ENCODE measurements around the gene TMEM200A. TPM values are rescaled to one million over a fixed set of nuclear protein-coding genes. Genes with fewer than 3 reads are reported as not detected.

The TMEM200A gene
- 0.01 to 0.08 TPM (median 0.05 TPM) in 5 replicates for total RNA-seq (2022; extraction: Qiagen RNA extraction)

DNA sequence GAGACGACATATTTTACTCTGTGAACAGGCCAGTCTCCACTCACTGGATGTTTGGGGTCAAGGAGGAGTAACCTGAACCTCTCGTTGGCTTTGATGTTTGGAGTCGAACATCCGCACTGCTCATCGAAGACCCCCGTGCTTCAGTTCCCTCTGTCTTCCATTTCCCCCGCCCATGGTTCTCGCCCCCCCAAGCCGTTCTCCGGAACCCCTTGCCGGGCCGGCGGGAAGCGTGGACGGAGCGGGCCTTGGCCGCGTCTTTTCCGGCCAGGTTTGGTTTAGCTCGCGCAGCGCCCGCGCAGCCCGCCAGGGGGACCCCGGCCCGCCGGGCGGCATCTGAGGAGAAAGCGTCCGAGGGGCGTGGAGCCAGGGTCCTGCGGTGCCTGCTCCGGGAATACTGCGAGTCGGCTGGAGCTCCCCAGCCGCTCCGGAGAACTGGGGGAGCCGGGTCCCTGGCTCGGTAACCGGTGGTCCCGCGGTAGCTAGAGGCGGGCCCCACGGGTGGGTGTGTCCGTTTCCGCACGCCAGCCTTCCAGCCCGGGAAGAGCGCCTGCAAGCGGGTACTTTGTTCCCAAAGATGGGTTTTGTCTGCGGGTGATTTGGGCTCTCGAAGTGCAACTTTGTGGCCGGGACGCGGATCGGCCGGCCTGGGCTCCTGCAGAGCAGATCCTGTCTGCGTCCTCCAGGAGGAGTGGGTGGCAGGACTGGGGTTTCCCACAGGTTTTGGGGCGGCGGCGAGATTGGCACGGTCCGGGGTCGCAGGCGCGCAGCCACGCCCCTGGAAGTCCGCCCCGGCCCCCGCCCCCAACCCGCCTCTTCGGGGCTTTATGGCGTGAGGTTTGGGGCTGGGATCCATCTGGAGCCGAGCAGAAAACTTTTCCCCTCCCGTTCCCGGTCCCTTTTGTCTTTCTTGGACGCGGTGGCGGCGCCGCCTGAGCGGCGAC, at the start of gene TMEM200A:
Gene TMEM200A, plus strand, starts transcription at position 852 of the 941 bp plus-strand sequence. CDS start 74,406 bp downstream, outside the sequence.

Other genes with a start within 250 kb of the TMEM200A start
- gene SAMD3, start 143.1 kb upstream of the TMEM200A start, total RNA-seq (2022; extraction: Qiagen RNA extraction) = not detected in 5 replicates

Data from A549 treated with AZD2906 at 1 μM for 4 hours (cell line).